Sigmoid colon (tissue), 7 donors: ENCODE results near the gene ITGA7. TPM values are rescaled to one million over a fixed set of nuclear protein-coding genes. Genes with fewer than 3 reads are reported as not detected.
A peak's percentile ranks its signal among the peaks of the same experiment; 100 is the strongest.

Source experiments
- DNase-seq: peaks from one replicate; pipeline ENCODE4 v3.0.0-alpha.2; 2019
- H3K27ac ChIP-seq, 4 donors: fragments of 200-600 bp; sonication (generic); one replicate each; pipeline ENCODE4 v1.5.1; 2016 to 2019; ENCODE audit warnings: mild to moderate bottlenecking in 1 of 4
- H3K27me3 ChIP-seq, 3 donors: fragments of 200-600 bp; sonication (generic); one replicate each; pipeline ENCODE4 v1.5.1; 2019; ENCODE audit warnings: mild to moderate bottlenecking in 1 of 3
- H3K36me3 ChIP-seq, 4 donors: fragments of 200-600 bp; sonication (generic); one replicate each; pipeline ENCODE4 v1.5.1; 2016 to 2019
- H3K4me1 ChIP-seq, 4 donors: fragments of 200-600 bp; sonication (generic); one replicate each; pipeline ENCODE4 v1.5.1; 2017 to 2019
- H3K4me3 ChIP-seq, 4 donors: fragments of 200-600 bp; sonication (generic); one replicate each; pipeline ENCODE4 v1.5.1; 2017 to 2019; ENCODE audit warnings: mild to moderate bottlenecking in 2 of 4, moderate library complexity in 1 of 4
- H3K9me3 ChIP-seq, 4 donors: fragments of 200-600 bp in 3 of 4; sonication (generic) in 3 of 4; one replicate each; pipeline versions ENCODE4 v1.5.1 to v1.6.1; 2013 to 2019
- CTCF ChIP-seq, 4 experiments: fragments of 450-650 bp in 3 of 4; fragments of 200-600 bp in 1 of 4; IDR thresholded peaks; one replicate each; pipeline ENCODE4 v1.5.1; 2016 to 2019; ENCODE audit warnings: antibody characterized with exemption in 4 of 4, mild to moderate bottlenecking in 3 of 4, moderate library complexity in 2 of 4
- EP300 ChIP-seq, 4 donors: sonication (generic); formaldehyde crosslinking; IDR thresholded peaks; one replicate each; pipeline ENCODE4 v1.6.1; 2017; ENCODE audit warnings: antibody characterized with exemption in 4 of 4
- POLR2A ChIP-seq, 2 donors: fragments of 450-650 bp; IDR thresholded peaks; one replicate each; pipeline ENCODE4 v1.6.1; 2016; ENCODE audit warnings: antibody characterized with exemption in 2 of 2, mild to moderate bottlenecking in 2 of 2, moderate library complexity in 2 of 2
- POLR2AphosphoS5 ChIP-seq, 4 donors: sonication (generic); formaldehyde crosslinking; IDR thresholded peaks; one replicate each; pipeline ENCODE4 v1.6.1; 2017; ENCODE audit warnings: antibody characterized with exemption in 4 of 4
- WGBS, 2 donors: extraction: QIAGEN DNeasy Blood & Tissue Kit; methylation state at CpG; one replicate each; pipeline ENCODE4 v1.1.7; 2013; 5-methylcytosine and 5-hydroxymethylcytosine counted together
- intact Hi-C: fragments of 100-400 bp; cut with DNase I; formaldehyde crosslinking; loops from one replicate; pipeline ENCODE4 v1.15.1; 2023
- polyA plus RNA-seq, 3 donors: library from polyadenylated mRNA; stranded (reverse); fragments of 200-250 nt; gene quantifications; one replicate each; pipeline ENCODE4 v1.2.3, GENCODE V29; 2013
- total RNA-seq, 4 donors: library from RNA; depleted of rRNA; stranded (reverse); fragments of >200 nt; gene quantifications; one replicate each; pipeline ENCODE4 v1.1.0, GENCODE V29; 2016
- donor health status: healthy with polysubstance abuse.
- donor health status: Bipolar disorder and iron deficiency.
- donor health status: healthy.

The ITGA7 gene
- total and polyA plus RNA-seq, 7 donors: 1.8 to 588 (median 66.6) TPM

- Histone ChIP-seq H3K4me3 (no peak overlapping the region), H3K27me3 (no peaks in the 10 kb centered on the region), H3K9me3 (no peaks in the 10 kb centered on the region), H3K36me3 (no peaks in the 10 kb centered on the region), H3K27ac (peak overlapping the region; percentile 49 to 90 (median 80)), H3K4me1 (peaks cover 0 to 27% (median 16%) of the 10 kb centered on the region in 4 donors)
- TF ChIP-seq EP300 (IDR thresholded peaks at IDR 0.05): no peak
- TF ChIP-seq POLR2A (IDR thresholded peaks at IDR 0.05): no peak
- TF ChIP-seq POLR2AphosphoS5 (IDR thresholded peaks at IDR 0.05): no peak
- no peak for TF ChIP-seq CTCF (IDR thresholded peaks at IDR 0.05)
- DNase-seq: no peak
- intact Hi-C loops: loop anchor here (10.0 kb wide), 1 partner anchor 1063 kb away; no protein-coding TSS in a partner anchor
- 49 to 77% methylated on average over 6 of the region's 6 CpGs for WGBS, 2 donors
Measured at GRCh38 chr12:55658212-55658611, 49.5 kb downstream of the ITGA7 start.

GRCh38 chr12:55657212-55657611, 50.5 kb downstream of the ITGA7 start:
- no peak for DNase-seq
- intact Hi-C loops: loop anchor here (10.0 kb wide), 1 partner anchor 1062 kb away; no protein-coding TSS in a partner anchor
- TF ChIP-seq POLR2AphosphoS5 (IDR thresholded peaks at IDR 0.05) (no peak), POLR2A (IDR thresholded peaks at IDR 0.05) (no peak), CTCF (IDR thresholded peaks at IDR 0.05) (no peak), EP300 (IDR thresholded peaks at IDR 0.05) (no peak)
- no peaks in the 10 kb centered on the region for H3K36me3 ChIP-seq
- H3K4me1 ChIP-seq: peaks cover 0 to 27% (median 16%) of the 10 kb centered on the region in 4 donors
- no peak overlapping the region for H3K4me3 ChIP-seq
- WGBS, 2 donors: 62 to 76% methylated on average over 4 of the region's 4 CpGs
- H3K27me3 ChIP-seq: no peaks in the 10 kb centered on the region
- H3K9me3 ChIP-seq: no peaks in the 10 kb centered on the region
- peak overlapping the region in 2 of 4 donors; percentile 88 to 90 for H3K27ac ChIP-seq

- TF ChIP-seq CTCF (IDR thresholded peaks at IDR 0.05) (no peak), POLR2AphosphoS5 (IDR thresholded peaks at IDR 0.05) (no peak), EP300 (IDR thresholded peaks at IDR 0.05) (no peak), POLR2A (IDR thresholded peaks at IDR 0.05) (no peak)
- DNase-seq: no peak
- 86 to 91% methylated on average over 17 of the region's 17 CpGs for WGBS, 2 donors
- Histone ChIP-seq H3K27ac (no peak overlapping the region), H3K9me3 (no peaks in the 10 kb centered on the region), H3K27me3 (no peaks in the 10 kb centered on the region), H3K4me1 (peaks cover 0 to 20% (median 13%) of the 10 kb centered on the region in 4 donors), H3K36me3 (no peaks in the 10 kb centered on the region), H3K4me3 (no peak overlapping the region)
- intact Hi-C loops: loop anchor here (10.0 kb wide), 1 partner anchor 1060 kb away; no protein-coding TSS in a partner anchor
Measured at GRCh38 chr12:55654511-55655214, 53.0 kb downstream of the ITGA7 start.

- Histone ChIP-seq H3K36me3 (no peaks in the 10 kb centered on the region), H3K4me3 (no peak overlapping the region), H3K9me3 (no peaks in the 10 kb centered on the region), H3K27me3 (no peaks in the 10 kb centered on the region), H3K27ac (no peak overlapping the region), H3K4me1 (peaks cover 0 to 6% (median under 1%) of the 10 kb centered on the region in 4 donors)
- intact Hi-C loops: loop anchor here (10.0 kb wide), 1 partner anchor 1058 kb away; no protein-coding TSS in a partner anchor
- TF ChIP-seq POLR2AphosphoS5 (IDR thresholded peaks at IDR 0.05) (no peak), POLR2A (IDR thresholded peaks at IDR 0.05) (no peak), CTCF (IDR thresholded peaks at IDR 0.05) (no peak), EP300 (IDR thresholded peaks at IDR 0.05) (no peak)
- 35 to 59% methylated on average over 3 of the region's 3 CpGs for WGBS, 2 donors
- DNase-seq: no peak
Measured at GRCh38 chr12:55653031-55653430, 54.7 kb downstream of the ITGA7 start.
